Measurements from ENCODE around the gene DLD.
"Not testable (repeated sequence)": the region's sequence is repeated elsewhere in the genome, so short reads cannot be mapped to it uniquely, and the experiment has no call there.

Gene DLD

DNA sequence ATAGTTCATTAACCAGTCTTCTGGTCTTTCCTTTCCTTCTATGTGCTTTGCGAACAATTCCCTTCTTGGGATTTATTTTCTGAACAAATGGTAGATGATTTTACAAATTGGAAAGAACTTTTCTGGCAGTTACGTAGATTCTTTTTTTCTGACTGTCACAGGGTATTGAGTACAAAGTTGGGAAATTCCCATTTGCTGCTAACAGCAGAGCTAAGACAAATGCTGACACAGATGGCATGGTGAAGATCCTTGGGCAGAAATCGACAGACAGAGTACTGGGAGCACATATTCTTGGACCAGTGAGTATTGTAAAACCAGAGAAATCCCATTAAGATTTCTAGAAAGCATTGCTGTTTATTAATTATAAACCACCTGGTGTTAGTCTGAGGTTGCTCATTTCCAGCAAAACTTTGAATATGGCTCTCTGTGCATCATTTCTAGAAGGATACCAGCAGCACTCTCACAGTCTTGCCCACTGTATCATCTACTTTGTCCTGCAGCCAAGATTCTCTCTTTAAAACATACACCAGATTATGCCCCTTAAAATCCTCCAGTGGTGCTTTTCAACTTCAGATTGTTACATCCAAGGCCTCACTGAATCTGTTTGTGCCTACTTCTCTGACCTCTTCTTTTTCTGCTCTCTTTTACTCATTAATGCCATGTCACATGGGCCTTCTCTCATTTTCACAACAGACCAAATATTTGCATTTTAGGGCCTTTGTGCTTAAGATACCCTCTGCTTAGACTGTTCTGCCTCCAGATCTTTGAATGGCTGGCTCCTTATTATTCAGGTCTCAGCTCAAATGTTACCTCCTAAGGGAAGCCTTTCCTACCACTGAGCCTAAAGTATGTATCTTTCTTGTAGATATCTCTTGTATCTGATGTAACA is 27.0 kb downstream of the DLD start:
- DNase-seq, result no peak

DNA sequence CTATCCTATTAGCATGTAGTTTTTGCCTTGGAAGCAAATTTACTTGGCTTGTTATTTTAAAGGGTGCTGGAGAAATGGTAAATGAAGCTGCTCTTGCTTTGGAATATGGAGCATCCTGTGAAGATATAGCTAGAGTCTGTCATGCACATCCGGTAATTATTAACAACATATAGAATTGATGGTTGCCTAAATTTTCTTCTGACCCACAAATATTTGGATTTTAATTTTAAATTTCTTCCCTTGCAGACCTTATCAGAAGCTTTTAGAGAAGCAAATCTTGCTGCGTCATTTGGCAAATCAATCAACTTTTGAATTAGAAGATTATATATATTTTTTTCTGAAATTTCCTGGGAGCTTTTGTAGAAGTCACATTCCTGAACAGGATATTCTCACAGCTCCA is 28.0 kb downstream of the DLD start:
- DNase-seq, result no peak

DNA sequence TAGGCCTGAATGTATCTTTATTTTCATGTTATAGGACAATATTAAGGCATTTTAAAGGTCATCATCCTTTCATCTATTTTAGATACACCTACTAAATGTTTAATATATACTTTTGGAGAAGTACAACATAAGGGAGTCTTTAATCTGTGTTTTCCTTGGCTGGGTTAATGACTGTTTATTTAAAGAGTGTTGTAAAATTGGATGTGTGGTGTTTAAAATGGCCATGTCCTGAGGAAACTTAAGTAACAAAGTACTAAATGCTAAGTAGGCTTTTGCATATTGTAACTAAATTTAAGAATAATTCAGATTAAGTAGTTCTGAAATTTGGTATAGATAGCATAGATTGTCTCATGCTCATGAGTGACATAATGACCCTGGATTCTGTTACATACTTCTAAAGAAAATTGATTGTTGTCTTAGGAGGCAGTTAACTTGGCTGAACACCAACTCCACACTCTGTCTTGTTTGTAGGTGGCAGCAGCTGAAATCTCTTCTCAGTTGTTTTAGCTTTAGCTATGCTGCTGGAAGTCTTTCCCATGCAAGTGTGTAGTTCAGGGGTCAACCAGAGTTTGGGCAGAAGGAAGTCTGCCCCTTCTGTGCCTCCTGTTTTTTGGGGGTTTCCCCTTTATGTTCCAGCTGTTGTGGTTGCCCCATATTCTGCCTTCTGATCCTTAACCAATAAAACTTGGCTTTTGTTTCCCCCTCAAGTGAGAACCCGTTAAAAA is 29.2 kb downstream of the DLD start:
- DNase-seq, result no peak

DNA sequence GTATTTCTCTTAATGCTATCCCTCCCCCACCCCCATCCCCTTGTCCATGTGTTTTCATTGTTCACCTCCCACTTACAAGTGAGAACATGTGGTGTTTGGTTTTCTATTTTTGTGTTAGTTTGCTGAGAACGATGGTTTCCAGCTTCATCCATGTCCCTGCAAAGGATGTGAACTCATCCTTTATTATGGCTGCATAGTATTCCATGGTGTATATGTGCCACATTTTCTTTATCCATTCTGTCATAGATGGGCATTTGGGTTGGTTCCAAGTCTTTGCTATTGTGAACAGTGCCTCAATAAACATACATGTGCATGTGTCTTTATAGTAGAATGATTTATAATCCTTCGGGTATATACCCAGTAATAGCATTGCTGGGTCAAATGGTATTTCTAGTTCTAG is 30.8 kb downstream of the DLD start:
- not testable (repeated sequence) for DNase-seq

DNA sequence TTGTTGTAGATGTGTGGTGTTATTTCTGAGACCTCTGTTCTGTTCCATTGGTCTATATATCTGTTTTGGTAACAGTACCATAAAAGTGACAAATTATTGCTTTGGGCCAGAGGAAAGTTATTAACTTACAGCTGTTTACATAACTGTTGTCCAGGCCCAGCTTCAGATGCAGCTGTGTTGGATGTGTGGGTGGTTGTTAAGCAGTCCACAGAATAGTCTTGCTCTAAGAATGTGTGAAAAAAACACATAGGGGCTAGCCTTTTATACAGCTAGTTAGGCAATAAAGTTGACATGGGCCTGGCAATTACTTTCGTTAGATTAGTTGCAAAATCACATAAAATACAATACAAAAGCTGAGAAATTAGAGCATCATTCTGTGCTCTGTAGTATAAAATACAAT is 31.9 kb downstream of the DLD start:
- DNase-seq, result no peak

DNA sequence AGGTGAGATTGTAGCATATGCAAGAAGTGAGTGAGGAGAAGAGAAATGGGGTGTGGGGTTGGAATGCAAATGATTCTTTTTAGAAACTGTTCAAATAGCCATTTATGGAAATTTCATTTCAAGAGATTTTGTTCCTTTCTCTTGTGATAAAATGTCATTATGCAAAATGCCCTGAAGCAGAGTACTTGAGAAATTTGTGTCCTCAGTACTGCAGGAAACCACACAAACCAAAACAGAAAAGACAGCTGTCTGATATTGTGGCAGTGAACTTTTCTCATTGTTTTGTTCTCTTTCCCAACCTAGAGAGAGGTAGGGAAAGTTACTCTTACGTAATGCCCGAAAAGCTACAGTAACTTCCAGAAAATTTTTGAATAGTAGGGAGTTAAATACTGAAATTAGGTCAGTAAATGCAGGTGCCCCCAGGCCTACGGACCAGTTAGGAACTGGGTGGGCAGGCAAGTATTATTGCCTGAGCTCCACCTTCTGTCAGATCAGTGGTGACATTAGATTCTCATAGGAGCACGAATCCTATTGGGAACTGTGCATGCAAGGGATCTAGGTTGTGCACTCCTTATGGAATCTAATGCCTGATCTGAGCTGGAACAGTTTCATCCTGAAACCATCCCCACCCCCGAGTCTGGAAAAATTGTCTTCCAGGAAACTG is 34.0 kb downstream of the DLD start:
- no peak for DNase-seq

DNA sequence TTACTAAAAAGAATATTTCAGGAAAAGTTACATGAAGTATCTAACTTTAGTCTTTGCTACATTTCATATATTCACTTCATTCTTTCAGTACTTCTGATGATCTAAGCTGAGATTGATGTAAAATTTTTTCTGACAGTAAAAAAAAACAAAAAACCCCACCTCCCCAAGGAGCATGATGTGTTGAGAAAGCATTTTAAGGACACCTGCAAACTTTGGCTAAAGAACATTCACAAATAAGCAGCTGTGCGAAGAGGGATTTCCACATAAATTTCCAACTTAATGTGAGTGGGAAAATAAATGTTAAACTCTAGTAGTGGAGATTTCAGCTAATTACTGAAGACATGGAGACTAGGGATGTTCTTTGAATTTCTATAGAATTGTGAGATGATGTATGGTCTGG is 35.5 kb downstream of the DLD start:
- no peak for DNase-seq

DNA sequence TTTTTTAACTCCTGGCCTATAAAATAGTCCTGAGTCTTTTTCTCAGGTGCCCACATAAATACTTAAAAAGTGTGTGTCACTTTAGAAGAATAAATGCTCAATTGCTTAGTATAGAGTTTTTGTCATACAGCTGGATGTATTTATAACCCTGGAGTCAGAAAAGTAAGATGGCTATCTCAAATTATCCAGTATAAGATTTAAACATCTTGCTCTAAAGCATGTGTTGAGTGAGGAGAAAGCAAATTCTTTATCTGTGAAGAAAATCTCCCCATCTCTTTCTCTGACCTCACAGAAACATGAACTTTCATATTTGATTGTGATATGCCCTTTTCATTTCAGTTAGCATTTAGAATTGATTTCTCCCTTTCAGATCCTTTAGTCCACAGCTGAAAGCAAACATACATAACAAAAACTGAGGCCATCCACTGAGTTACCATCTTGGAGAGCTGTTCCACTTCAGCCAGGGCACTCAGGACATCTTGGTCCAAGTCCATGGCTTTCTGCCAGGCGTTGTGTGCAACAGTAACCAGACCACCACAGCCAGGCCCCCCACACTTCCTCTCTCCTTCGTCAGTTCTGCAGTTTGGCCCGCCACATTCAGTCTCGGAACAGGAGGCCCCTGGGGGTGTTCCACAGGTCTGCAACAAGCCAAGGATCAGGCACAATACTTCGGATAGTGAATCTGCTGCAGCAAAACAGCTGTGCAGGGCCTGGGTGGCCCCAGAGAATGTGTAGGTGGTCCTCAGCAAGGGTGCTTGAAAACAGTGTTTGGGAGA is 40.9 kb downstream of the DLD start:
- no peak for DNase-seq

DNA sequence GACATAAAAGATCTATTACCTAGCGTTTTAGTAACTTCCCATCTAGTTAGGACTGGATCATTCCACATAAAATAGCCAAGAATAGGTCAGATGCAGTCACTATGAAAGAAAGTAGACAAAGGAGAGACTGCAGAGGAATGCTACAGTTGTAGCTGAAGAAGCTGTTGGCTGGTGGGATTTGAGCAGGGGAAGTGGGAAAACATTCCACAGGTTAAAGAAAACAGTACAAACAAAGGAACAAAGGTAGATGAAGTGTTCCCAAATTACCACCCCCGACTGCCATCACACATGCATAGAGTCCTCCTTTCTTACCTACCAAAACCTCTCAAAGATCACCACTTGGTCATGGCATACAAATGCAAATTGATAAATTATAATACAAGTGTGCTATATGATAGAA is 41.8 kb downstream of the DLD start:
- no peak for DNase-seq

DNA sequence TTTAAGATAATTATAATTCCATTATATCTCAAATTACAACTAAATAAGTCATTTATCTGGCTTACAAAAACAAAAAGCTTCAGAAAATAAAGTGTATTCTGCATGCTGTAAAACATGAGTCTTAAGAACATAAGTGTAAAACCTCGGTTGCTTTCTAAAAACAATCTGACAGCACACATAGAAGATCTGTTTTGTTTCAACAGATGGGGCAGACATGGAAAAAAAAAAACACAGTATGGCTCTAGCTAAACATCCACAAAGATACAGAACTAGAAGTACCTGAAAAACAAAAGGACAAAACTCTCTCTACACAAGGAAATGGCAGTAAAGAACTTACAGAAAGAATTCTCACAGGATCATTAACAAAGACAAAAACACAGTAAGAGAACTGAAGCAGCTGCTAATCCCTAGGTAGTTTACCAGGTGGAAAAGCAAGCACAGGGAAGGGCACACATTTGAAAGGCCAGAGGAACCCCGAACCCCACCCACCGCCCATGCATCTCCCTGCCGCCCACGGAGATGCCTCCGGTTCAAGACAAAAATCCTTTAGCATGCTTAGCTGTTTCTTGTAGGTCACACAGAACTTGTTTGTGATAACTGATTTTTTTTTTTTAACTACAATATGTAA is 42.5 kb downstream of the DLD start:
- no peak for DNase-seq

DNA sequence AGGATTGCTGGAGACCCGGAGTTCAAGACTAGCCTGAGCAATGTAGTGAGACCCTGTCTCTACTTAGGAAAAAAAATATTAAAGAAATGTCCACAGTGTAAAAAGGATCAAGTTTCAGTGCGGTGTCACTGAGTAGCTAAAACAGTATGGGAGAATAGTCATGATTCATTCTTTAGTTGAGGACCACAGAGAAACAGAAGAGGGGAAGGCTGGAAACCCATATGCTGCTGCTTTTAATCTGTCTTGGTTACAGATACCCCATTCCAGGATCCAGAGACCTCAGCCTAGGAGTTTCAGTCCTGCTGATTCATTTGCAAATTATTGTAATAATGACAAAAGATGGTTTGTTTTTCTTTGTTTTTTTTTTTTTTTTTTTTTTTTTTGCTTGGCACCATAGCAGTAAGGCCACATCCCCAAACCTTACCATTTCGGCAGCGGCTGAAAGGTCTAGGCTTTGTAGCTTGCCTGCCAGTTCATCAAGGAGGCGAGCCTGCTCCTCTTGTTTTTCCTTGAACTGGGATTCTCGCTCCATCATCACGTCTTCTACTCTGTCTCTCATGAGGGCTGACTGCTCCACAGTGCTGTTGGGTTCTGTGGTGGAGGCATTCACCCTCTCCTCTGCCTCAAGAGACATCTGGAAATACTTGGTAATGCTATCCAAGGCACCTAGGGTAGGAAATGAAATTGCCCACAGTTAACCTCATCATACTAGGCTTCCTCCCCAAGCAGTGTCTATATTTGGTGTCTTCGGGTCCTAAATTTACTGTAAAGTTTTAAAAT is 44.2 kb downstream of the DLD start:
- no peak for DNase-seq

DNA sequence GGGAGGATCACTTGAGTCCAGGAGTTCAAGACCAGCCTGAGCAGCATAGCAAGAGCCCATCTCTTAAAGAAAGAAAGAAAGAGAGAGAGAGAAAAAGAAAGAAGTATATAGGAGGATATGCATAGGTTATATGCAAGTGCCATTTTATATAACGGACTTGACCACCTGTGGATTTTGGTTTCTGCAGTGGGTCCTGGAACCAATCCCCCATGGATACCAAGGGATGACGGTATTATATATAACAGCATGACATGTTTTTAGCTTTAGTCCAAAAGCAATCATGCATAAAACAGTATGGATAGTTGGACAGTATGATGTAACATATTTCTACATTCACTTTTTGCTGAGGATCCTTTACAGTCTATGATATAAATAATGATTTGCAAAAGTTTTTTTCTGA is 45.3 kb downstream of the DLD start:
- DNase-seq, result no peak

DNA sequence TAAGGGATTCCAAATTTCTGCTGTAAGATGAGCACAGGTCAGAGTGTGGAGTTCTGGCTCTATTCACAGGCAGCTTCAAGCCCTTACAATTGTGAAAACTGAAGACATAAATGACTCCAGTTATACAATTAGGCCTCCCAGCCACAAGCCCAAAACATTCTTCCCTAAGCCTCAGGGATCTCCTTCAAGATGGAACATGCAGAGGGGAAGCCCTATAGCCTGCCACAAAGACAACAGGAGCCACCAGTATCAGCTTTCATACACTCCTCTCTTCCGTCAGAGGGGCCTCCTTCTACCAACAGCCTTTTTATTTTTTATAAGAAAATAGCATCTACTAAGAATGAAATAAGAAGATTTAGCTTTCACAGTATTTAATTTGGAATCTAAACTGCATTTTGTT is 46.5 kb downstream of the DLD start:
- DNase-seq, result no peak

DNA sequence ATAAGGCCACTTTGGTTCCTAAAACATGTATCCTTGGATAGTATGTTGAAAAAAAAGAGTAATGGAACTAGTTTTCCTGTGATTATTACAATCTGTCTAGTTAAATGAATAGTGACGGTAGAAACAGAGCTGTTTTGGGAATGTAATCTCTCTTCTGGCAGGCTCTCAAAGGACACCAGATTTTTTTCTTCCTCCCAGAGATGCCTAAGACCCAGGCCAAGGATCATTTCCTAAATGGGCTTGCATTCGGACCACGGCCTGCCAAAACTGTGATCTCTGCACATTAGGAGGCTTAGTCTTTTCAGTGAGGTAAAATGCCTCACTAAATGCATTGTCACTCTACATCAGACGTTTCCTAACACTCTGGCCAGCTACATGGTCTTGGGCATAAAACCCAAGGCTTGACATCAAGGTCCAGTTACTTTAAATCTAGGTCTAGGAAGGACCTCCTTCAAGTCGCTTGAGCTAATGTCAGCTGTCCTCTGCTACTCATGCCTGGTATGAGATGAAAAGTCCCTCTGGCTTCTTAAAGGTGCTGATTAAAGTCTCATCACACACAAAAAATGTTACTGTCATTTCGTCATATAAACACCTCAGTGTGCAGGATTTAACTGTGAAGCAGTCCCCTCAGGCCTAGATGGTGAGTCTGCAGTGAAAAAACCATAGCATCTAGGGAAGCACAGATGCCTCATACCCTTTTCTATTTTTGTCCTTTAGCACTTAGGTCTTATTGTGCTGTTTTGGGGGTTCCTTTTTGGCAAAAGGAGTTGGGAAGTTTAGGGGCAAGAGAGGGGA is 47.7 kb downstream of the DLD start:
- no peak for DNase-seq

DNA sequence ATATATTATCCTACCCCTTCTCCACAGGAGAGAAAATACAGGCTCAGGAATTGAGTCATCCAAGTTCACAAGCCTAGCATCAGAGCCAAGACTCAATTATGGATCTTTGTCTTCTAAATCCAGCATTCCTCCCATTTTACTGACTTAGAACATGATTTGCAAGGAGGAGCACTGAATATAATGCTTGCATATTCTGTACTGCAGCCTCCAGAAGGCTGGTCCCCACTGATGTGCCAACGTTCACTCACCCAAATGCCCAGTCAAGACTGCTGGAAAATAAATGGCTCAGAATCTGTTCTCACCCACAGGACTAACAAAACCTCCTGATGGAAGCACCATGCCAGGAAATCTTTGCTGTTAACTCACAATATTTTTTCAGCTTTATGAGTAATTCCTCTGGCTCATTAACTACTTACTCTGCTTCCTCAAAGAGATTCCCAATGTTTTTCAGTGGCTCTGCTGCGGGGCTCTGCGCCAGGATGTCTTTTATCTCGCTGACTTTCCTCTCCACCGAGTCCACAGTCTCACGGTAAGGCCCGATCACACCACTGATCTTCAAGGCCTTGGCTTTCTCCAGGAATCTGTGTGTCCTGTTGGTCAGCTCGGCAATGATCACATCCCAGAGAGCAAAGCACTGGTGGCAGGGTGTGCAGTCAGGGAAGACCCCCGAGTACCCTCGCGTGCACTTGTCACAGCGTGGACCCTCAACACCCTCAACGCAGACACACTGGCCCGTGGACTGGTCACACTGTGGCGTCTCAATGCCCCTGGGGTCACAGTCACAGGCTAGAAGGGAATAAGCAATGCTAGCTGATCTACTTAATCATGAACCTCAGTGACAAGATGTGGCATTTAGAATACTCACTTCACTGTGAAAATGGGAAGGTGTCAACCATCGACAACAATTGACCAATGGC is 48.8 kb downstream of the DLD start:
- no peak for DNase-seq

DNA sequence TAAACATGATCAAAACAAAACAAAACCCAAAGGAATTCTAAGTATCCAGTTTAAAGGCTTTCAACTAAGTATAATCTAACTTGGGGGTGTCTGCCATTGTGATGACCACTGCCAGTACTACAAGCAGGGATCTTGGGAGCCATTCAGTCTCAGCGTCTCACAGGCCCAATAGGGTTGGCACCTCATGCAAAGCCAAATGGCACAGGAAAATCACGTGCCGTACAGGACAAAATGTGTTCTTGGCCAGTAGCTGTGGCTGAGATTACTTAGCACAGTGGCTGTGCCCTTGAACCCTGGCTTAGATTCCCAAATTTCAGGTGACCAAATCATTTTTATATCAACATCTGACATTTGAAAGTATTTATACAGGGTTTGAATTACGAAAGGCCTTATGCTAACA is 50.0 kb downstream of the DLD start:
- no peak for DNase-seq

DNA sequence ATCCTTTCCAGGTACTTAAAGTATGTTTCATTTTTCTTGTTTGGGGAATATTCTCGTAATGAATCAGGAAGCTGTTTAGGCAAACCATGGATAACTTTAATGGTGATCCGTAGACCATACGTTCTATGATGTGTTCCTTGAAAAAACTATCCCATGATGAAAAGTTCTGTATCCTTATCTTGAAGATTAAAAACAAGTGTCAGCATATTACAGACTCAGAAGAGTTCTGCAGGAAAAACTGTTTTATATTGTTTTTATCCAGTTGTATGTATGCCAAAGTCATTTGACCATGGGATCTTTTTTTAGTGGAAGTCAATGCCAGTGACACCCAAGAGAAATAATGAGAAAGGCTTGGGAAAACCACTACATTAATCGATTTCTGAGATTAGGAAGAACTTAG is 52.0 kb downstream of the DLD start:
- no peak for DNase-seq

DNA sequence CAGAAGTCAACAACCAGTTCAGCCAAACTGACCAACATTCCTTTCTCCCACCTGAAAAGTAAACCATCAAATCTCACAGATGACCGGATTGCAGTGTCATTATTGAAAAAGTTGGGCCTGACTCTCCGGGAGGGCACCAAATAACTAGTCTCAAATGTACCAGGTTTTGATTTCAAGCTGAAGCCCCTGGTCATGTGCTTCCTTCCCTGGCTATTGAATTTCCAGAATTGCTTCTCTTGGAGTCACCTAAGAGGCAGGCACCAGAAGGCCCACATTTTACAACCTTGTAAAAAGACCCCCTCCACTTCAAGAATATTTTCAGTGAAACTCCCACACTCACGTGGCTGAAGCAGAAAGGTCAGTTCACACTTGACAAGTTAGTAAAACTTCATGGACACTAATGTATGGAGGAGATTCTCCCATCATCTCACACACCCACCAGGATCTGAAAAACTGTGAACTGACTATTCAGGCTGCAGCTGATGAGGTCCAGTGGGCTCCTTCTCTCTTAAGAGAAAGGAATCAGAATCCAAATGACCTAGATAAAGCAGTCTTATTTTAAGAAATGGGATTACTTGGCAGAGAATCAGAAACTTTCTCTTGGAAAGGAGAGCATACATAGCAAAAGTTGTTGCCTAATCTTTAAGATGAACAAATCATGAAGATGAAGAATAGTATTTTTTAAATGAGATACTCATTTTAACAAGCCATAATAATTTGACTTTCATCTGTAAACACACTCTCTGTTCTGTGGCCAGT is 53.6 kb downstream of the DLD start:
- no peak for DNase-seq

DNA sequence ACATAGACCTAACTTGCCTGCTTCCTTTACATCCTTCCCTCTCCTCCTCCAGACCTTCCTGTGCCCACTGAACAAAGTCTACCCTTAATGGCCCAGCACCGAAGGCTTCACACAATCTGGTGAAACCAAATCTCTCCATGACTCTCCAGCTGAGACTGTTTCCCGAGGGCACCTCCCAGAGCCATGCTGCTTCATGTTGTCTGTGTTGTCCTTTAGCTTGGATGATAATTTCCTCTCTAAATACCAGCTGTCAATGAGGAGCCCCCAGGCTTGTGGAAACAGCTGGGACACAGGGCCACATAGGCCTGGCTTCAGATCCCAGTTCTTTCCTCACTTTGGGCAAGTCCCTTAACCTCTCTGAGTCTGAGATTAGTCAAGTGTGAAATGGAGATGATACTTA is 54.3 kb downstream of the DLD start:
- DNase-seq, result no peak

Measured in activated gamma-delta T cell (primary cell).